H1 (cell line): ENCODE measurements around the gene ARHGEF6. TPM values are rescaled to one million over a fixed set of nuclear protein-coding genes. Genes with fewer than 3 reads are reported as not detected.

Experiments
- BRCA1 ChIP-seq: IDR thresholded peaks from 2 replicates; pipeline ENCODE4 v1.6.1; 2012; ENCODE audit warnings: low read depth, low read length, improper control_type of control experiment
- KDM5A ChIP-seq: fragments of 200-600 bp; IDR thresholded peaks from 2 replicates; pipeline ENCODE4 v1.7.1; 2012; ENCODE audit warnings: mild to moderate bottlenecking, low read length, inconsistent platforms, mixed read lengths
- MAX ChIP-seq: IDR thresholded peaks from 2 replicates; pipeline ENCODE4 v1.6.1; 2012; ENCODE audit warnings: inconsistent platforms
- POLR2A ChIP-seq, 2 experiments: IDR thresholded peaks; 1 replicate in 1 of 2; 2 replicates in 1 of 2; pipeline ENCODE4 v1.6.1; 2011; ENCODE audit warnings: low read depth in 2 of 2, low read length in 2 of 2, mild to moderate bottlenecking in 2 of 2; ENCODE audit errors: control extremely low read depth in 1 of 2
- POLR2AphosphoS5 ChIP-seq: IDR thresholded peaks from 2 replicates; pipeline ENCODE4 v1.6.1; 2011; ENCODE audit warnings: low read depth, low read length
- SIX5 ChIP-seq: IDR thresholded peaks from 2 replicates; pipeline ENCODE4 v1.6.1; 2011; ENCODE audit warnings: mild to moderate bottlenecking, low read depth, low read length
- TEAD4 ChIP-seq: IDR thresholded peaks from 2 replicates; pipeline ENCODE4 v1.6.1; 2012; ENCODE audit warnings: low read depth, low read length, inconsistent platforms, mixed read lengths
- polyA plus RNA-seq, 7 experiments: library from polyadenylated mRNA; depleted of rRNA in 3 of 7; stranded (reverse) in 5 of 7; unstranded in 2 of 7; fragments of >200 nt in 5 of 7; fragments of 200-250 nt in 2 of 7; gene quantifications; 1 replicate in 5 of 7; 2 replicates in 1 of 7; 4 replicates in 1 of 7; pipeline versions ENCODE4 v1.2.1 to v1.2.3, GENCODE V29; 2011 to 2013; ENCODE audit warnings: missing spikeins in 2 of 7, mixed read lengths in 2 of 7
- total RNA-seq: library from RNA; stranded (reverse); fragmentation: NEBNext Ultra II Directional; extraction: Animal tissue kit (Norgen Biotek cat#: 25700); gene quantifications from 2 replicates; pipeline ENCODE4 v1.2.1, GENCODE V29; 2021

Gene ARHGEF6
- total and polyA plus RNA-seq, 2 of the 8 experiments (the other 6 are each of a cell fraction or from before 2014, with no cell fraction given), result 3.6 to 3.7 TPM

GRCh38 chrX:136745215-136746173 is 35.2 kb downstream of the ARHGEF6 start (continued):
- TF ChIP-seq POLR2AphosphoS5 (no peak), MAX (no peak), TEAD4 (no peak), BRCA1 (no peak), POLR2A (IDR thresholded peaks at IDR 0.05; ENCODE audit: control extremely low read depth in 1 of 2, low read depth in 2 of 2, low read length in 2 of 2) (no peak), KDM5A (no peak), SIX5 (no peak)
